Mononuclear cell (primary cell): ENCODE data around the gene CLEC16A. TPM values are rescaled to one million over a fixed set of nuclear protein-coding genes. Genes with fewer than 3 reads are reported as not detected.

Experiments used
- H3K27me3 ChIP-seq: 2 replicates; pipeline ENCODE4 v1.6.0; 2011; ENCODE audit warnings: low read length, control low read depth; ENCODE audit not compliant: insufficient read depth
- H3K4me1 ChIP-seq: 2 replicates; pipeline ENCODE4 v1.5.1; 2011; ENCODE audit warnings: mild to moderate bottlenecking, low read length, control low read depth; ENCODE audit not compliant: insufficient read depth
- H3K4me3 ChIP-seq: 2 replicates; pipeline ENCODE4 v1.5.1; 2011; ENCODE audit warnings: mild to moderate bottlenecking, low read length, moderate library complexity
- H3K9me3 ChIP-seq: 2 replicates; pipeline ENCODE4 v1.5.1; 2011; ENCODE audit warnings: low read depth, mild to moderate bottlenecking, control low read depth, low read length
- total RNA-seq: library from RNA; depleted of rRNA; stranded (reverse); fragments of >200 nt; gene quantifications from one replicate; pipeline ENCODE4 v1.2.3, GENCODE V29; 2012

Gene CLEC16A
- total RNA-seq, 1 donor = 26.9 TPM

- Histone ChIP-seq H3K4me1 (no peaks in the 10 kb centered on the region), H3K27me3 (no peaks in the 10 kb centered on the region), H3K9me3 (no peaks in the 10 kb centered on the region), H3K4me3 (no peak overlapping the region)
Observed at GRCh38 chr16:11171757-11172299, 227.5 kb downstream of the CLEC16A start.

- no peaks in the 10 kb centered on the region for H3K27me3 ChIP-seq
- no peaks in the 10 kb centered on the region for H3K4me1 ChIP-seq
- H3K9me3 ChIP-seq = no peaks in the 10 kb centered on the region
- H3K4me3 ChIP-seq = no peak overlapping the region
Observed at GRCh38 chr16:11173426-11173825, 229.1 kb downstream of the CLEC16A start.

- no peak overlapping the region for H3K4me3 ChIP-seq
Observed at GRCh38 chr16:11174141-11174540, 229.8 kb downstream of the CLEC16A start.

GRCh38 chr16:11175106-11175786 lies 230.9 kb downstream of the CLEC16A start:
- no peaks in the 10 kb centered on the region for H3K9me3 ChIP-seq
- H3K4me3 ChIP-seq = no peak overlapping the region
- no peaks in the 10 kb centered on the region for H3K27me3 ChIP-seq
- peaks cover 9% of the 10 kb centered on the region for H3K4me1 ChIP-seq

More at GRCh38 chr16:11174141-11174540, 229.8 kb downstream of the CLEC16A start:
- no peaks in the 10 kb centered on the region for H3K9me3 ChIP-seq
- no peaks in the 10 kb centered on the region for H3K4me1 ChIP-seq
- no peaks in the 10 kb centered on the region for H3K27me3 ChIP-seq

GRCh38 chr16:11175787-11176341 lies 231.5 kb downstream of the CLEC16A start:
- H3K4me3 ChIP-seq = no peak overlapping the region
- H3K27me3 ChIP-seq = no peaks in the 10 kb centered on the region
- peaks cover 15% of the 10 kb centered on the region for H3K4me1 ChIP-seq
- H3K9me3 ChIP-seq = no peaks in the 10 kb centered on the region

GRCh38 chr16:11177578-11178160 lies 233.3 kb downstream of the CLEC16A start:
- no peaks in the 10 kb centered on the region for H3K27me3 ChIP-seq
- H3K4me3 ChIP-seq = no peak overlapping the region
- peaks cover 33% of the 10 kb centered on the region for H3K4me1 ChIP-seq
- H3K9me3 ChIP-seq = no peaks in the 10 kb centered on the region

- H3K27me3 ChIP-seq = no peaks in the 10 kb centered on the region
- H3K4me3 ChIP-seq = no peak overlapping the region
- H3K9me3 ChIP-seq = no peaks in the 10 kb centered on the region
Observed at GRCh38 chr16:11178424-11178823, 234.1 kb downstream of the CLEC16A start.

GRCh38 chr16:11179574-11179973 lies 235.2 kb downstream of the CLEC16A start:
- Histone ChIP-seq H3K27me3 (no peaks in the 10 kb centered on the region), H3K9me3 (no peaks in the 10 kb centered on the region), H3K4me3 (no peak overlapping the region), H3K4me1 (peaks cover 38% of the 10 kb centered on the region)

More at GRCh38 chr16:11178424-11178823, 234.1 kb downstream of the CLEC16A start:
- peaks cover 38% of the 10 kb centered on the region for H3K4me1 ChIP-seq

GRCh38 chr16:11180489-11180888 lies 236.1 kb downstream of the CLEC16A start:
- Histone ChIP-seq H3K4me1 (peaks cover 38% of the 10 kb centered on the region), H3K9me3 (no peaks in the 10 kb centered on the region), H3K27me3 (no peaks in the 10 kb centered on the region), H3K4me3 (no peak overlapping the region)

- Histone ChIP-seq H3K27me3 (no peaks in the 10 kb centered on the region), H3K9me3 (no peaks in the 10 kb centered on the region), H3K4me3 (no peak overlapping the region), H3K4me1 (peaks cover 38% of the 10 kb centered on the region)
Observed at GRCh38 chr16:11181242-11181898, 237.0 kb downstream of the CLEC16A start.

- Histone ChIP-seq H3K4me3 (no peak overlapping the region), H3K27me3 (no peaks in the 10 kb centered on the region), H3K4me1 (peaks cover 38% of the 10 kb centered on the region), H3K9me3 (no peaks in the 10 kb centered on the region)
Observed at GRCh38 chr16:11181899-11182279, 237.5 kb downstream of the CLEC16A start.

- Histone ChIP-seq H3K4me1 (peaks cover 38% of the 10 kb centered on the region), H3K27me3 (no peaks in the 10 kb centered on the region), H3K4me3 (no peak overlapping the region), H3K9me3 (no peaks in the 10 kb centered on the region)
Observed at GRCh38 chr16:11182411-11182810, 238.0 kb downstream of the CLEC16A start.

GRCh38 chr16:11183035-11183812 lies 238.9 kb downstream of the CLEC16A start:
- Histone ChIP-seq H3K4me1 (peaks cover 38% of the 10 kb centered on the region), H3K27me3 (no peaks in the 10 kb centered on the region), H3K4me3 (no peak overlapping the region), H3K9me3 (no peaks in the 10 kb centered on the region)

- no peak overlapping the region for H3K4me3 ChIP-seq
Observed at GRCh38 chr16:11183951-11184350, 239.6 kb downstream of the CLEC16A start.

More at GRCh38 chr16:11183951-11184350, 239.6 kb downstream of the CLEC16A start:
- Histone ChIP-seq H3K9me3 (no peaks in the 10 kb centered on the region), H3K4me1 (peaks cover 38% of the 10 kb centered on the region), H3K27me3 (no peaks in the 10 kb centered on the region)
